HG03378 (cell line): ENCODE results near the gene ZBTB1.

Source experiments
- ATAC-seq: cut with Tn5 transposase; IDR thresholded peaks from one replicate; pipeline ENCODE4 v1.9.1; 2021; ENCODE audit warnings: mild to moderate bottlenecking, moderate library complexity; ENCODE audit not compliant: unreplicated experiment

The ZBTB1 gene, protein sequence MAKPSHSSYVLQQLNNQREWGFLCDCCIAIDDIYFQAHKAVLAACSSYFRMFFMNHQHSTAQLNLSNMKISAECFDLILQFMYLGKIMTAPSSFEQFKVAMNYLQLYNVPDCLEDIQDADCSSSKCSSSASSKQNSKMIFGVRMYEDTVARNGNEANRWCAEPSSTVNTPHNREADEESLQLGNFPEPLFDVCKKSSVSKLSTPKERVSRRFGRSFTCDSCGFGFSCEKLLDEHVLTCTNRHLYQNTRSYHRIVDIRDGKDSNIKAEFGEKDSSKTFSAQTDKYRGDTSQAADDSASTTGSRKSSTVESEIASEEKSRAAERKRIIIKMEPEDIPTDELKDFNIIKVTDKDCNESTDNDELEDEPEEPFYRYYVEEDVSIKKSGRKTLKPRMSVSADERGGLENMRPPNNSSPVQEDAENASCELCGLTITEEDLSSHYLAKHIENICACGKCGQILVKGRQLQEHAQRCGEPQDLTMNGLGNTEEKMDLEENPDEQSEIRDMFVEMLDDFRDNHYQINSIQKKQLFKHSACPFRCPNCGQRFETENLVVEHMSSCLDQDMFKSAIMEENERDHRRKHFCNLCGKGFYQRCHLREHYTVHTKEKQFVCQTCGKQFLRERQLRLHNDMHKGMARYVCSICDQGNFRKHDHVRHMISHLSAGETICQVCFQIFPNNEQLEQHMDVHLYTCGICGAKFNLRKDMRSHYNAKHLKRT

DNA sequence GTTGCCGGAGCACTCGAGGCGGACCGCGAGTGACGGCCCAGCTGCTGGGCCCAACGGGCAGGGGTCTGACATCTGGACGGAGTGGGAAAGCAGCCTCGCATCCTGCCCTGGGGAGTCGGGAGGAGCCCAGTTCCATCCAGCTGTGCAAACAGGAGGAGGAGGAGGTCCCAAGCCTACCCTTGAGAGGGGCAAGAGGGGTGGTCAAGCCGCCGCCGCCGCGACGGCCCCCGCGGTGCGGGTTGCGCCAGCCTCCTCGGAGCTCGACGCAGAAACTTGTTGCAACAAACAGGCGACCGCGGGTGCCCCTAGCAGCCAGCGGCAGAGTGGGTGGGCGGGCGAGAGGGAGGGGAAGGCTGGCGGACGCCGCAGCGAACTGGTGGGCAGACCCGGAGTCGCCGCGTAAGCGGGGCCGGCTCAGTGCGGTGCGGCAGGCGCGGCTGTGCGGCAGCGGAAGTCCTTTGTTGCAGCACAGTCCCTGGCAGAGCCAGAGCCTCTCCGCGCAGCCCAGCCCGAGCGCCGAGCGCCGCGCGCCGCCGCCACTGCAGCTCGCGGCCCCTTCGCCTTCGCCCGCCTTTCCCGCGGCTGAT, at the start of gene ZBTB1:
Gene ZBTB1, plus strand, starts transcription at position 461 of the 587 bp plus-strand sequence. CDS start 16,735 bp downstream, outside the sequence.
- ATAC-seq: no peak

DNA sequence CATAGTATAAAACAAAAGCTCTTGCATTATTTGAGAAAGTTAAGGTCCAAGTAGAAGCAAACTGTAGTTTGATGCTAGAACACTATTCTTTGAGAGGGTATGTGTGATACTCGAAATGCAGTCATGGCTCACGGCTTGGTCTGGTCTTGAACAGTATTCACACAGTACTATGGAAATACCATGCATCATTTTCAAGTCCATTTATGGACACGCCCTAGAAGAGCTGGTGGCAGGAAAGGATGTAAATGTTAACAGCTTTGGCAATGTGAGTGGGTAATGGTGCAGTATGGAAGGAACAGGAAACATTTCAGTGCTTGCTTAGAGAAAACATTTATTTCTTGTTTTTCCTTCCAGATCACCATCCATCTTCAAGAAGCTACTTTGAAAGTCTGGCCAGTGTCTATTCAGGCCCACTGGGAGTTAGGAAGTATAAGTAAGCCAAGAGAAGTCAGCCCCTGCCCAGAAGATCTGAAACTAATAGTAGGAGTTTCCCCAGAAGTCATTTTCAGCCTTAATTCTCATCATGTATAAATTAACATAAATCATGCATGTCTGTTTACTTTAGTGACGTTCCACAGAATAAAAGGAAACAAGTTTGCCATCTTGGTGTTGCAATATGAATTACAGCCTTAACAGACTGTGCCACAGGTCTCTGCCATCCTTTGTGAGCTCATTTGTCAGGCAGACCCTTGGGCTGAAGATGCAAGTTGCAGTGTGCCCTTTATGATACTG, 45.0 kb upstream of the ZBTB1 start:
- ATAC-seq: no peak

DNA sequence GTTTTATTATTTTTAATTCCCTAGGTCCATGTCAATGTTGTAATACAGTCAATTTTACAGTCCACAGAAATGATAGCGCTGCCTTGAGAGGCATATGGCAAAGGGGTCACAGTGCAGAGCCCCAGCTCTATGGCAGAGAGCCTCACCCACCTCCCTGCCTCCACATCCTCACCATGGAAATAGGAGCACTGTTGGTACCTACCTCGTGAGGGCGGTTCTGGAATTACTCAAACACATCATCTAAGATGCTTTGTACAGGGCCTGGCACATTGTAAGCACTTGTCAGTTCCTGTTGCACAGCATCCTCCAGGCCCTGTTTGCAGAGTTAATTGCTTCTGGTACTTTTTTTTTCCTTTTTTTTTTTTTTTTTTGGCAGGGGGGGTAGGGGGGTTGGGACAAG, 43.3 kb upstream of the ZBTB1 start:
- no peak for ATAC-seq

DNA sequence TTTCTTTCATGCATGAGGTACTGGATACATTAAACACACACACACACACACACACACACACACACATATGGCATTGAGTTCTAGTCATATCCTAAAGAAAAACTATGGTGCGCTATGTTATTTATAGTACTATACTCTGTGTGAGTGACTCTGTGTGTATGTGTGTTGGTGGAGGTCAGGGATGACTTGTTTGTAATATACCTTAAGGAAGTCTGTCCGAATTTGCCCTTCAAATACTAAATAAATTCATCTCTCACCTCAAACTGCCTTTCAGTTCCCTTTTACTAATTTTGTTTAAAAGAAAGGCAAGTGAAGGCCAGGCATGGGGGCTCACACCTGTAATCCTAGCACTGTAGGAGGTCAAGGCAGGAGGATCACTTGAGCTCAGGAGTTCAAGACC, 41.4 kb upstream of the ZBTB1 start:
- ATAC-seq: peak; percentile 44

DNA sequence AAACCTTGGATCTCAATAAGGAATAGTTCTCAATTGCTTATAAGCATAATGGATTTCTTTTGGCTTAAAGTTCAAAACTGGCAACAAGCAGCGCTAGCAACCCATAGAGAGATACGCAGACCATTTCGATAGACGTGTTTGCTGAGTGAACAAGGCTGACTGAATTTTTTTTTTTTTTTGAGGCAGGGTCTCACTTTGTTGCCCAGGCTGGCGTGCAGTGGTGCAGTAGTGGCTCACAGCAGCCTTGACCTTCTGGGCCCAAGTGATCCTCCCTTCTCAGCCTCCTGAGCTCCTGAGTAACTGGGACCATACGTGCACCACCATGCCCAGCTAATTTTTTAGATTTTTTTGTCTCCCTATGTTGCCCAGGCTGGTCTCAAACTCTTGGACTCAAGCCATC, 40.7 kb upstream of the ZBTB1 start:
- ATAC-seq: no peak

DNA sequence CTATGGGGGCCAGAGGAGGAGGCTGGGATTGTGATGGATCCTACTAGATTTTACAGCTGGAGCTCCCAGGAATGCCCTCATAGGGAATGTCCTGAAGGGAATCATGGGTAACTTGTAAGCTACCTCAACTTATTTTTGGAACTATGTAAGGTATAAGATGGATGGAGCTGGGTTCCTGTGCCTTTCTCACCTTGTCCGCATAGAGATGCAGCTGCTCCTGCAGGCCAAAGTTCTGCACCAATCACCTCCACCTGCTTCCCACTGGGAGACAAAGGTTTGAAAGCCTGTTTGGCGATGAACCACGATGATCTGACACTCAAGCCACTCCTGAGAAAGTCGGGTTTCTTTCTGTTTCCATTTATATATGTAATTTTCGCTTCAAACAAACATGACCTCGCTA, 39.9 kb upstream of the ZBTB1 start:
- no peak for ATAC-seq

DNA sequence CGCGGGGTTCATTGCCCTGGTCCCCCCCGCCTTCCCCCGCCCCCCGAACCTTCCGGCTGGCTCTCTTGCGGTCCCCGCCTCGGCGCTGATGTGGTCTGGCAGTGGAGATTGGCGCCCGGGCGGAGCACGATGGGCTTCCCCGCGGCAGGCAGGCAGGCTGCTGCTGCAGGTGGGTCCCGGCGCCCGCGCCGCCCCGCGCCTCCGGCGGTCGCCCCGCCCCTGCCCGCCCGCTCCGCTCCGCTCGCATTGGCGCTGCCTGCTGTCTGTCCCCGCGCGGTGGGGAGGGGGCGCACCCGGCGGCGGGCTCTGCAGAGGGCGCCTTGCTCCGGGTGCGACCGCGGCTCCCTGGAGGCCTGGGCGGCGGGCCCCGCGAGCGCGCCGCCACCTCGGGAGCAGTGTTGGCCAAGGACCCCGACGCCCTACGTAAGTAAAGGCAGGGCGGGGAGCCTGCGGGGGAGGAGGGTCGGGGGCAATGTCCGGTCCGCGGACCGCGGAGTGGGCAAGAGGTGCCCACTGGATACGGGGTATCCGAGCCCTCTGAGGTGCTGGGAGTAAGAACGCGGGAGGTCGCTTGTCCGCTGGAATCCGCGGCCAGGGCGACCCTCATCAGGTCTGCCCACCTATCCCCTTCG, 39.3 kb upstream of the ZBTB1 start, which contains the start of gene AKAP5:
Gene AKAP5, plus strand, starts transcription at position 309 of the 632 bp plus-strand sequence. CDS start 2,896 bp downstream, outside the sequence.
- ATAC-seq: no peak

DNA sequence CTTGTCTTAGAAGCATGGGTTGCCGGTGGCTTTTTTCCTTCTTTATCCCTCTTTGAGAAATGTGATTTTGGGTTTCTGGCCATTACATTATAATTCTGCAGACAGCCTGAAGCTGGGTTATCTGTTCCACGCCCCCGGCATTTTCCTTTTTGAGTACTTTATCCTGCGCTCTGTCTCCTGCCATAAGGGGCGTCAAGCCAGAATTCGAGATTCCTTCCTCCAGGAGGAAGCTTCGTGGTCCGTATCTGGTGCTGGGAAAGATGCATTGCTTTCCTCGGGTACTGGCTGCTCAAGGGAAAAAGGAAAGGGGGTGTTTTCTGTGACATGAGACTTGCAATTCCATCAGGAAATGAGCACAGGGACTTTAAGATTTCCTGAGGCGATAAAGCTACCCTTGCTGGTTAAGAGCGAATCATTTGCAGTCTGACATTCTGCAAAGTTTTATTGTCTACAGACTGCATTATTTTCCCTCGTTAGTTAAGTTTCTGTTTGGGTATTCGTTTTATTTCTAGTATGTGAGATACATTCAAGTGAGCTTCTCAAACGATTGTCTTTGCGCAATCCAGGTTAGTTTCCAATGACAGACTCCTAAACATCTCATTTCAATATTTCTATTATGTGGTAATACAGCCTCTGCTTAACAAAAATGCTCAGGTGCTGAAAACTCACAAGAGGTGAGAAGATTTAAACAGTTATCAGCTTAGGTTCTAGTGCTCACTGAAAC, 38.6 kb upstream of the ZBTB1 start:
- ATAC-seq: no peak

DNA sequence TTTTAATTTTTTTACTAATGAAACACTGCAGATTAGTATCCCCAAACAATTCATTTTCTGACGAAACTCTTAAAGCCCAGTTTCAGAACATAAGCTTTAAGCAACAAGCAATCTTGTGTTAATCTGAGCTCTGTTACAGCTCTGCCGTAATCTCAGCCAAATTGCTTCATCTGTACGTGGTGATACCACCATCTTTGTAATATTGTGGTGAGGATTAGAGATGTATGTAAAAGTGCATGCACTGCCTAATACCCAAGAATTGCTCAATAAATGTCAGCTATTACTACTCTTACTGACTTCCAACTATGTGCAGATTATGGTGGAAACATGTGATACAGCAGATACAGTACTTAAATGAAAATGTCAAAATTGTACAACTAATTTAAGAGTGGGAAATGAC, 37.5 kb upstream of the ZBTB1 start:
- no peak for ATAC-seq

DNA sequence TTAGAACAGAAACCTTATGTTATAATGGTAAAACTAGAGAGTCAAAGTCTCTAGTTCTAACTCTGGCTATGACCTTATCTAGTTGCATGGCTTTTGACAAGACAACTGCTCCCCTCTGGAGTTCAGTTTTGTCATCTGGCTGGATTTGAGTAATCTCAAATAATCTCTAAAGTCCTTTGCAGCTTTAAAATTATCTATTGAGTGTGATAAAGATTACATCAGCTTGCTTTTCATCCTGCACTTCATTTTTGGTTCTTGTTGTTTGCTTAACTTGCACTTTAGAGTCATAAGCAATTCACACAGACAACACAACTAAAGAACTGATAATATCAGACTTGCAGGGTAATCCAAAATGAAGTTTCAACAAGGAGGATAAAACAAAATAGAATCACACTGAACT, 37.0 kb upstream of the ZBTB1 start:
- ATAC-seq: no peak

DNA sequence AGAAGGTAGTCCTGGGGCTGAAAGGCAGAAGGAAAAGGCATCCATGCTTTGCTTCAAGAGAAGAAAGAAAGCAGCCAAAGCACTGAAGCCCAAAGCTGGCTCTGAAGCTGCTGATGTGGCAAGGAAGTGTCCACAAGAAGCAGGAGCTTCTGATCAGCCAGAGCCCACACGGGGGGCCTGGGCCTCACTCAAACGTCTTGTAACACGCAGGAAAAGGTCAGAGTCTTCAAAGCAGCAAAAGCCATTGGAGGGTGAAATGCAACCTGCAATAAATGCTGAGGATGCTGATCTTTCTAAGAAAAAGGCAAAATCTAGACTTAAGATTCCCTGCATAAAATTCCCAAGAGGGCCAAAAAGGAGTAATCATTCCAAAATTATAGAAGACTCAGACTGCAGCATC, 36.1 kb upstream of the ZBTB1 start:
- no peak for ATAC-seq

DNA sequence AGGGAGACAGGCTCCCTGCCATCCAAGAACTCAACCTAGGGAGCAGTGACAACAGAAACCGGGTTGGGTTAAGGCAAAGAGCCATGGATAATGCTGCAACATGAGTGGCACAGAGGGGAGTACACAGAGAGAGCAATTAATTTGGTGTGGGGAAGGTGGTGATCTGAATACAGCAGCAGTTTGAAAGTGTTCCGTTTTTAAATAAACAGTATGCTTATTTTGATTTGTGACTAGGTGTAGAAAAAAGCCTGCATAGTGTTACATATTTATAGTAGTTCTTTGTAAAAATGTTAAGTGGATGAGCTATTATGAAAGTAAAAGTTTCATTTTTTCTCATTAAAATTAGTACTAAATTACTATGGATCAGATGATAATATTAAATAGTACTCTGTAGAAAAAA, 30.5 kb upstream of the ZBTB1 start:
- ATAC-seq: no peak

DNA sequence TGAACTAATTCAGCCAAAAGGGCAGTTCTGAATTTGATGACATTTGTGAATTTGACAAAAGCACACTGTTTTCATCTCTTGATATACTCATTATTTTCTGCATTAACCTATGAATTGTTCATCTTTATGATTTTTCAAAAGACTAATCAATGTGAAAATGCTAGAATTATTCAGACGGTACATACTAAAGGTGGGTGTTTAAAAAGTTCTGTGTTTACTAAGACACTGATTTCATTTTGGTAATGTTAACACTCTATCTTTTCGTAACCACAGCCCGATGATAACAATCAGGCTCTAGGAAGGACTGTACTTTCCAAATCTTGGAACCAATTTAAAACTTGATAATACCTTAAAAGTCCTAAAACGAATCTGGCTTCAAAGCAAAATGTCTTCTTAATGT, 29.9 kb upstream of the ZBTB1 start:
- no peak for ATAC-seq

DNA sequence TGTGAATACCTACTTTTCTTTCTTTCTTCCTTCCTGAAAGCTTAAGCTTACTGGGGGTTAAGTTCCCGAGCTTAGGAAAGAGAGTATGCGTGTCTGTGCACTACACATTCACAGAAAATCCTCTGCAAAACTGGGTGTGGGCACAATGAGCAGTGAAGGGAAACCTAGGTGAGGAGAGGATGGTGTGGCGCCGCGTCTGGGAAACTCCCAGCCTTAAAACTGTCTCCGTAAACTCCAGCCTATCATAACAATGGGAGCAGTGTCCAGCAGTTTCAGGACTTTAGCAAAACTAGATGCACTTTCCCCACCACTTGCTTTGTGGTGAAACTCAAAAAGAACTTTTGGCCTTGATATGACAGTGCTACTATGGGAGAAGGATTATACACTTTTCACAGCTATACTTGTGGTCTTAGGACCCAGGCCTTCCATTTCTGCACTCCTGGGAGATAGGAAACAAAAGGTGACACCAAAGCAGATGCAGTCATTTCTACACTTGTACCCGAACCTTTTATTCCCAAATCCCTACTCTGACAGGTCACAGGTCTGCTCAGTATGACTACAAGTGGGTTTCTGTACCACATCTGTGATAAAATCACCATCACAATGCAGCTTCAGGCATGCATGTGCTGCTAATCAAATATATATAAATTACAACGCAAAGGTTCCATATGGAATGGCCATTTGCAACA, 28.8 kb upstream of the ZBTB1 start:
- ATAC-seq: no peak

DNA sequence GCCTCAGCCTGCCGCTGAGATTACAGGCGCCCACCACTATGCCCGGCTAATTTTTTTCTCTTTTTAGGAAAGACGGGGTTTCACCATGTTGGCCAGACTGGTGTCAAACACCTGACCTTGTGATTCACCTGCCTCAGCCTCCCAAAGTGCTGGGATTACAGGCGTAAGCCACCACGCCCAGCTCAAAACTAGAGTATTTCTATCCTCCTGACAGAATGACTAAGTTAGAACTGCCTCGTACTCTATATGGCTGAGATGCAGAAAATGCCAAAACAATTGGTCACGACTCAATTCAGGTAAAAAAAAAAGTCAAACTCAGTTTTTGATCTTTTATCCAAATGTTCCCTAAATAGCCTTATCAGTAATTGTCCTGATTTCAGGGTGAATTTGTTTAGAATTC, 28.1 kb upstream of the ZBTB1 start:
- no peak for ATAC-seq

DNA sequence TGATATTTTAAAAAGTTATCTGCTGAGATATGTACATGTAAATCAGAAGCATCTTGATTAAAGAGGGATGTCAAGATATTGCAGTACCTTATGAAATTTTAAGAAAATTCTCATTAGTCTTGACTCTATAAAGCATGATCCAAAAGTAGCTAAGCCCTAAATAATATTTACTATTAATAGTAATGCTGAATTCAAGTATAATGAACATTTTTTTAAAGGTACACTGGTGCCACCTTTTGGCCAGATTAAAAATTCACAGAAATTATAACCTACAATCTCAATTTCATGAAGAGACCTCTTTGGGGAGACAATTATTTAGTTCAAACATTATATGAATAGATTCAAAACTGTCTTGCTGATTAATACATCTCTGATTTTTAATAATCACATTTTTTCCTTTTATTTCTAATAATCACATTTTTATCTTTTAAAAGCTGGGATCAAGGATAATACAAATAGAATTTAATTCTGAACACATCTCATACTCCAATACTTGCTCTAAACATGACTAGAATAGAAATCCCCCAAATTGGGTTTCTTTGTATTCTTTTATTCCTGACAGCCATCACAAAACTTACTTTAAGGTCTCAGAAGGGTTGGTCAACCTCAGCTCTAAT, 25.8 kb upstream of the ZBTB1 start:
- no peak for ATAC-seq

DNA sequence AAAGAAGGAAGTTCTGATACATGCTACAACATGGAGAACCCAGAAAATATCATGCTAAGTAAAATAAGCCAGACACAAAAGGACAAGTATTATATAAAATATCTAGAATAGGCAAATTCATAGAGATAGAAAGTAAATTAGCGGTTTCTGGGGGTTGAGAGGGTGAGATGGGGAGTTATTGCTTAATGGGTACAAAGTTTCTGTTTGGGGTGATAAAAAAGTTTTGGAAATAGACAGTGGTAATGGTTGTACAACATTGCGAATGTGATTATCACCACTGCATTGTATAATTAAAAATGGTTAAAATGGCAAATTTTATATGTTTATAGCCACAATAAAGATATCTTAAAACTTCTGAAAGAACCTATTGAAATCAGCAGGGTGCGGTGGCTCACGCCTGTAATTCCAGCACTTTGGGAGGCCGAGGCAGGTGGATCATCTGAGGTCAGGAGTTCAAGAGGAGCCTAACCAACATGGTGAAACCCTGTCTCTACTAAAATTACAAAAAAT, 15.9 kb upstream of the ZBTB1 start:
- no peak for ATAC-seq

DNA sequence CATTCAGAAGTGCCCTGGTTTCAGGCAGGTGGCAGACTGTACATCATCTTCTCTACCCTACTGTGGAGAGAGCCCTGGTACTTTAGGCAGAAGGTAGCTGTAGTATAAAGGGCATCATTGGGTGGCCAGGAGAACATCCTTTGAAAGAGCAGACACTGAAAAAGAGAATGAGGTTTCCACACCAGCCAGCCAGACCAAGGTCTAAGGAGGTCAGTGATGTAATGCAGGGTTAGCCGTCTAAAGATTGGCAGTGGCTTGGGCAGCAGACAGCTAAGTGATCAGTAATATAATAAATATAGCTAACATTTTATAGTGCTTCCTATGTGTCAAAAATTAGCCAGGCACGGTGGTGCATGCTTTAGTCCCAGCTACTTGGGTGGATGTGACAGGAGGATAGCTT, 12.9 kb upstream of the ZBTB1 start:
- ATAC-seq: no peak

DNA sequence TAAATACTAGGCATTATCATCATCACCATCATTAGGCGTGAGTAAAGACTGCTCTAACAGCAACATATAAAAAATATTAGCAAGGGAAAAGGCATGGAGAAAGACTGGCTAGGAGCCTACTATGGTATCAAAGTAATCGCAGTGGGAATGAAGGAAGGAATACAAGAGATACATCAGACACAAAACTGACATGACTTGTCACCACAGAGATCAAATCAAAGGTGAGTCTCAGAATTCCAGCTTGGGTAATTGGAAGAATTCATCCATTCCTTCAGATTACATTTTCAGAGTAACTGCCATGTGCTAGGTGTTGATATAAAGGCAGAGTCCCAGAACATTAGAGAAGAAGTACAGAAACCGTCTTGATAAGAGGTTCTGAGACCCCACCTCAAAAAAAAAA, 11.1 kb upstream of the ZBTB1 start:
- ATAC-seq: no peak
